Erythroblast (primary cell): ENCODE data around the gene CBFA2T2.

Experiments
- GATA1 ChIP-seq: IDR thresholded peaks from 2 replicates; pipeline ENCODE4 v1.6.1; 2011; ENCODE audit warnings: low read depth, mild to moderate bottlenecking, control low read depth, low read length, moderate library complexity
- POLR2A ChIP-seq: IDR thresholded peaks from 2 replicates; pipeline ENCODE4 v1.6.1; 2011; ENCODE audit warnings: mild to moderate bottlenecking, low read length

DNA sequence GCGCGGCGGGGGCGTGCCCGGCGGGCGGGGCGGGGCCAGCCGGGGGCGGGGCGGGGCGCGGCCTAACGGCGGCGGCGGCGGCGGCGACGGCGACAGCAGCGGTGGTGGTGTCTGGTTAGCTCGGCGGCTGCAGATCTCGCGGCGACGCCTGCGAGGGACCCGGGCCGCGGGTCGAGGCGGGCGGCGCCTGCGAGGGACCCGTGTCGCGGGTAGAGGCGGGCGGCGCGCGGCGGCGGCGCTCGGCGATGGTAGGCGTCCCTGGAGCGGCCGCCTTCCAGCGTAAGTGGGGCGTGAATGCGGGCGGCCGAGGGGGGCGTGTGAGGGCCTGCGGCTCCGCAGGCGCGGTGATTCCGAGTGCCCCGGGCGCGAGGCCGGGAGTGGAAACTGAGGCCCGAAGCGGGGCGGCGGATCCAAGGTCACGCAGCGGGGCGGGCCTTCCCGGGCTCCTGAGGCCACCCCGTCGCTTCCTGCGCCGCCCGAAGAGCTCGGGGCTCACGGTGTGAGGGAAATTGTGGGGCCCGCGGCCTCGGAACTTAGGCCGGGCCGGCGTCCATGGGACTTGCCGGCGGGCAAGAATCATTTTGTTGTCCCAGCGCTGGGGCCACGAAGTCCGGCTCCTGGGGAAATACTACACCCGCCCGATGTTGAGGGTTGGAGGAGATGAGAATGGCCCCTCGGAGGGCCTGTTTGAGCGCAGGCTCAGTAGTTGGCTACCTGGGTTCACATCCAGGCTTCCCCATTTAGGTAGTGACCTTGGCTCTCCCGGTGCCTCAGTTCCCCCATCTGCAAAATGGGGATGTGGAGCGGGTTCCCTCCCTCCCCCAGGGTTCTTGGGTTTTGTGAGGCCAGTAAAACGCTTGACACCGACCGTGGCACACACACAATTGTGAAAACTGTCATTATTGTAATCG, at the start of gene CBFA2T2:
- TF ChIP-seq POLR2A (no peak), GATA1 (no peak)
